ENCODE results near the gene ENAM. TPM values are rescaled to one million over a fixed set of nuclear protein-coding genes. Genes with fewer than 3 reads are reported as not detected.
"Not testable (repeated sequence)": the region's sequence is repeated elsewhere in the genome, so short reads cannot be mapped to it uniquely, and the experiment has no call there.

The ENAM gene
- total RNA-seq, 1 experiment from 2014 or later: not detected

- CTCF ChIA-PET: no interaction called here
- H3K4me1 Mint-ChIP-seq (ENCODE audit: low read depth, unreplicated experiment): peaks cover 7% of the 10 kb centered on the region
Observed at GRCh38 chr4:70658418-70658817, 29.9 kb downstream of the ENAM start.

GRCh38 chr4:70660106-70660505 lies 31.6 kb downstream of the ENAM start:
- DNase-seq: no peak

More at GRCh38 chr4:70658418-70658817, 29.9 kb downstream of the ENAM start:
- no peaks in the 10 kb centered on the region for H3K27me3 Mint-ChIP-seq (ENCODE audit: insufficient read depth, unreplicated experiment)
- H3K36me3 Mint-ChIP-seq (ENCODE audit: insufficient read depth, unreplicated experiment): no peaks in the 10 kb centered on the region
- no peak overlapping the region for H3K4me3 Mint-ChIP-seq (ENCODE audit: unreplicated experiment)
- no peaks in the 10 kb centered on the region for H3K9me3 ChIP-seq
- intact Hi-C loops (cut with micrococcal nuclease; ENCODE audit: unreplicated experiment): no loop called here
- H3K9me3 Mint-ChIP-seq (ENCODE audit: unreplicated experiment): no peaks in the 10 kb centered on the region
- H3K27ac Mint-ChIP-seq (ENCODE audit: unreplicated experiment): no peak overlapping the region
- no peaks in the 10 kb centered on the region for H3K36me3 ChIP-seq (ENCODE audit: control insufficient read depth, insufficient read depth, low read length)
- H3K4me1 ChIP-seq: no peaks in the 10 kb centered on the region
- BruUV-seq (replicated peaks): no TSS peak
- H3K4me3 ChIP-seq (ENCODE audit: low read depth, low read length): no peak overlapping the region
- POLR2A ChIA-PET: no interaction called here
- DNase-seq: no peak
- no peaks in the 10 kb centered on the region for H3K27me3 ChIP-seq (replicated peaks; ENCODE audit: control insufficient read depth, insufficient read depth, low read length)
- no peak for TF ChIP-seq CTCF (IDR thresholded peaks at IDR 0.05; ENCODE audit: insufficient read depth in 1 of 2, low read depth in 1 of 2, low read length in 1 of 2, severe bottlenecking in 1 of 2, unreplicated experiment in 1 of 2)

GRCh38 chr4:70661309-70661922 lies 32.9 kb downstream of the ENAM start:
- H3K36me3 ChIP-seq (ENCODE audit: control insufficient read depth, insufficient read depth, low read length); DNase-seq; H3K4me3 ChIP-seq (ENCODE audit: low read depth, low read length); H3K27ac Mint-ChIP-seq (ENCODE audit: unreplicated experiment); POLR2A ChIA-PET; H3K4me3 Mint-ChIP-seq (ENCODE audit: unreplicated experiment); H3K27me3 Mint-ChIP-seq (ENCODE audit: insufficient read depth, unreplicated experiment); H3K9me3 Mint-ChIP-seq (ENCODE audit: unreplicated experiment); H3K9me3 ChIP-seq; BruUV-seq (replicated peaks); H3K4me1 ChIP-seq; H3K36me3 Mint-ChIP-seq (ENCODE audit: insufficient read depth, unreplicated experiment); intact Hi-C loops (cut with micrococcal nuclease; ENCODE audit: unreplicated experiment); H3K4me1 Mint-ChIP-seq (ENCODE audit: low read depth, unreplicated experiment); CTCF ChIA-PET; H3K27me3 ChIP-seq (replicated peaks; ENCODE audit: control insufficient read depth, insufficient read depth, low read length): not testable (repeated sequence)

More at GRCh38 chr4:70660106-70660505, 31.6 kb downstream of the ENAM start:
- Histone ChIP-seq H3K4me1 (no peaks in the 10 kb centered on the region), H3K9me3 (no peaks in the 10 kb centered on the region), H3K4me3 (ENCODE audit: low read depth, low read length) (no peak overlapping the region), H3K36me3 (ENCODE audit: control insufficient read depth, insufficient read depth, low read length) (no peaks in the 10 kb centered on the region), H3K27me3 (replicated peaks; ENCODE audit: control insufficient read depth, insufficient read depth, low read length) (no peaks in the 10 kb centered on the region)
- no peak for TF ChIP-seq CTCF (IDR thresholded peaks at IDR 0.05; ENCODE audit: insufficient read depth in 1 of 2, low read depth in 1 of 2, low read length in 1 of 2, severe bottlenecking in 1 of 2, unreplicated experiment in 1 of 2)
- Mint-ChIP-seq H3K36me3 (ENCODE audit: insufficient read depth, unreplicated experiment) (no peaks in the 10 kb centered on the region), H3K27me3 (ENCODE audit: insufficient read depth, unreplicated experiment) (no peaks in the 10 kb centered on the region), H3K27ac (ENCODE audit: unreplicated experiment) (no peak overlapping the region), H3K4me3 (ENCODE audit: unreplicated experiment) (no peak overlapping the region), H3K4me1 (ENCODE audit: low read depth, unreplicated experiment) (no peaks in the 10 kb centered on the region), H3K9me3 (ENCODE audit: unreplicated experiment) (no peaks in the 10 kb centered on the region)
- POLR2A ChIA-PET: no interaction called here
- intact Hi-C loops (cut with micrococcal nuclease; ENCODE audit: unreplicated experiment): no loop called here
- BruUV-seq (replicated peaks): no TSS peak
- CTCF ChIA-PET: no interaction called here

- Histone ChIP-seq H3K4me1 (0 out of 2 replicates have a peak, but pooled peaks cover 5% of the 10 kb centered on the region), H3K36me3 (ENCODE audit: control insufficient read depth, insufficient read depth, low read length) (no peaks in the 10 kb centered on the region), H3K9me3 (no peaks in the 10 kb centered on the region), H3K4me3 (ENCODE audit: low read depth, low read length) (no peak within 1 kb of the TSS), H3K27me3 (replicated peaks; ENCODE audit: control insufficient read depth, insufficient read depth, low read length) (no peaks in the 10 kb centered on the region)
- intact Hi-C loops (cut with micrococcal nuclease; ENCODE audit: unreplicated experiment): no loop called here
- ChIA-PET POLR2A (no interaction called here), CTCF (no interaction called here)
- no peak within 1 kb of the TSS for H3K27ac Mint-ChIP-seq (ENCODE audit: unreplicated experiment)
- BruUV-seq (replicated peaks): no TSS peak
- H3K4me3 Mint-ChIP-seq (ENCODE audit: unreplicated experiment): peak within 1 kb of the TSS; percentile 15
- DNase-seq: no peak
- no peaks in the 10 kb centered on the region for H3K9me3 Mint-ChIP-seq (ENCODE audit: unreplicated experiment)
- no peaks in the 10 kb centered on the region for H3K4me1 Mint-ChIP-seq (ENCODE audit: low read depth, unreplicated experiment)
- no peak for TF ChIP-seq CTCF (IDR thresholded peaks at IDR 0.05; ENCODE audit: insufficient read depth in 1 of 2, low read depth in 1 of 2, low read length in 1 of 2, severe bottlenecking in 1 of 2, unreplicated experiment in 1 of 2)
- no peaks in the 10 kb centered on the region for H3K27me3 Mint-ChIP-seq (ENCODE audit: insufficient read depth, unreplicated experiment)
- no peaks in the 10 kb centered on the region for H3K36me3 Mint-ChIP-seq (ENCODE audit: insufficient read depth, unreplicated experiment)
Observed at GRCh38 chr4:70666369-70666768, 37.8 kb downstream of the ENAM start, which contains the start of gene JCHAIN. Gene JCHAIN (minus strand): TSS chr4:70666508. CDS start chr4:70666490, 18 bp downstream.

Data from Caco-2 (cell line).